ENCODE data around the gene GALNT1.

The GALNT1 gene

DNA sequence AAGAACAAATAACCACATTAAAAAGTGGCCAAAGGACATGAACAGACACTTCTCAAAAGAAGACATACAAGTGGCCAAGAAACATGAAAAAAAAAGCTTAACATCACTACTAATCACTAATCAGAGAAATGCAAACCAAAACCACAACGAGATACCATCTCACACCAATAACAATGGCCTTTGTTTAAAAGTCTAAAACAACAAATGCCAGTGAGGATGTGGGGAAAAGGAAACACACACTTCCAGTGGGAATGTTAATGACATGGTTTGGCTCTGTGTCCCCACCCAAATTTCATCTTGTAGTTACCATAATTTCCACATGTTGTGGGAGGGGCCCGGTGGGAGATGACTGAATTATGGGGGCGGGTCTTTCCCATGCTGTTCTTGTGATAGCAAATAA, 147.1 kb downstream of the GALNT1 start:
- no peak for DNase-seq

DNA sequence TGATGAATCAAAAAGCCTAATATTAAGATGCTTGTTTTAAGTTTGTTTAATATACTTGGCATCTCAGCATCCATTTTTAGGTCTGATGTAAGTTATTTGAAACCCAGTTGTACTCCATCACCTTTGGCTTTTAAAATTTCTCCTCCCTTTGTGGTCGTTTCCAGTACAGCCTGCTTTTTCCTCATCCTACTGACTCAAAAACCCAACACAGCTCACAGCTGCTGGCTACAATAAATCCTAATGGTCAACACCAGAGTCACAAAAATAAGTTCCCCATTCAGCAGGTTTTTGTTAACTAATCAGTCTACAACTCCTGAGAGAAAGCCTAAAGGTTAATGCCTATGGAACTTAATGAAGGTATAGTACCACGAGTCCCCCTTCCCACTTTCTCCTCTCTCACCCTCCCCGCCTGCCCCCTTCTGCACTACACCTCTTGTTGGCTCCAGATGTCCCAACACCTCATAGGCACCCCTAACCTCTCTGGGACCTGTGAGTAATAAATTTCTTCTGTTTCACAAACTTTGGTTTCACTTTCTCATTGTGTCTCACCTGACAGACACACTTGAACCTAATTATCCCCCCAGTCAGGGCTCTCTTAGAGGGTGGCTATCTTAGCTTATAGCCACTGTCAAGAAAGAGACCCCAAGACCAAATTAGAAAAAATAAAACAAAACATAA, 148.6 kb downstream of the GALNT1 start:
- no peak for DNase-seq

DNA sequence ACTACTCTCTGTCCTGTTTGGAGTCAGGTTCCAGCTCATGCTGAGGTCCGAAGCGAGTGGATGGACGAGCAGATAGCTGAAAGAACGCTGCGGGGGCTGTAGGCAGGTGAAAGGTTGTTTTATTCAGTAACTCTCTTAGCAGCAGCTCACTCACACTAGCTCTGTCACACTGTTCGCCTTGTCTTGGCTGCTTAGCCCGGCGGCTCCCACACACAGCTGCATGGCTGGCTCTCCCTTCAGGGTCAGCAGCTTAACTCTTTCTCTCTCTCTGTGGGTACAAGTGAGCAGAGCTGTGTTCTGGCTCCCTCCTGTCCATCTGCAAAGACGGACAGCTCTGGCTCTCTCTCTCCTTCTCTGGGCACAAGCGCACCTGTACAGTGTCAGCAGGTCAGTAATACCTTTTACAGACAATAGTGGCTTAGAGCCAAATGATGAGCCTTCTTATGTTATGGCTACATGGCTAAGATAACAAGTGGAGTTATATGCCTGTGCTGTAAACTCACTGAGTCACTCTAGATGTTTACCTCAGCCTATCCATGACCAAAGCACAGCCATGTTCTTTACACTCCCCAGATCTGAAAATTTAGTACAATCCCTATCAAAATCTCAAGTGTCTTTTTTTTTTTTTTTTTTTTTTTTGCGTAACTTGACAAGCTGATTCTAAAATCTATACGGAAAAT, 149.3 kb downstream of the GALNT1 start:
- DNase-seq: no peak

DNA sequence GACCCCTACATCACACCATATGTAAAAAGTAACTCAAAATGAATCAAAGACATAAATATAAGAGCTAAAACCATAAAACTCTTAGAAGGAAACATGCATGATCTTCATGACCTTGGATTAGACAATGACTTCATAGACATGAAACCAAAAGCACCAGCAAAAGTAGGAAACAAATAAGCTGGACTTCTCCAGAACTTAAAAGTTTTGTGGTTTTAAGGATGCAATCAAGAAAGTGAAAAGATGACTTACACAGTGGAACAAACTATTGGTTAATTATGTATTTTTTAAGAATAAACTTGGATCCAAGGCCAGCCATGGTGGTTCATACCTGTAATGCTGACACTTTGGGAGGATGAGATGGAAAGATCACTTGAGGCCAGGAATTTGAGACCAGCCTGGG, 150.2 kb downstream of the GALNT1 start:
- DNase-seq: no peak

DNA sequence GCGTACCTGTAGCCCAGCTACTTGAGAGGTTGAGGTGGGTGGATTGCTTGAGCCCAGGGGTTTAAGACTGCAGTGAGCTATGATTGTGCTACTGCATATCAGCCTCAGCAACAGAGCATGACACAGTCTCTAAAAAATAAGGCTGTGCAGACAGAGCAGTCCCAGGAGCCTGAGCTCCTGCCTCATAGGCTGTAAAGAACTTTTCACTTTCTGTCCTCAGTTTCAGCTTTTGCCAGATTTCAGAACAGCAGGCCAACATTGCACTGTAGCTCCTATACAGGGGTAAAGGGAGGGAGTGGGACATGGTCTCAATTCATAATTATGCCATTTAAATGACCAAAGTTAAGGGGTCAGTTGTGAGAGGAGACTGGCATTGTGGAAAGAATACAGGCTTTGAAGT, 150.6 kb downstream of the GALNT1 start:
- no peak for DNase-seq

DNA sequence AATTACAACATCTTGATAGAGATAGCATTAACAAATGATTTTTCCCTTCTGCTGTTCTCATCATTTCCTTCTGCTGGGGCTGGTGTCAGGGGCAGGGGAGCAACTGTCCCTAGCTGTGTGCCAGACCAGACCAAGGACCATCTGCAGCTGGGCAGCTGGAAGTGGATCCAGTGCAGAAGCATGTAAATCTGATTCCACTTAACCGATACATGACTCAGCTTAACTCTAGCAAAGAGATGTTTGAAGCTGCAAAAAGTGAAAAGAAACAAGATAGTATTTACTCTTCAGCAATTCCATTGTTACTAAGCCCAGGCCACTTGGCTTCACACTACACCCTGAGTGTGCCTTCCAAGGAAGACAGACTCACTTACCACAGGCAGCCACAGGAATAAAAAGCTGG, 151.1 kb downstream of the GALNT1 start:
- no peak for DNase-seq

DNA sequence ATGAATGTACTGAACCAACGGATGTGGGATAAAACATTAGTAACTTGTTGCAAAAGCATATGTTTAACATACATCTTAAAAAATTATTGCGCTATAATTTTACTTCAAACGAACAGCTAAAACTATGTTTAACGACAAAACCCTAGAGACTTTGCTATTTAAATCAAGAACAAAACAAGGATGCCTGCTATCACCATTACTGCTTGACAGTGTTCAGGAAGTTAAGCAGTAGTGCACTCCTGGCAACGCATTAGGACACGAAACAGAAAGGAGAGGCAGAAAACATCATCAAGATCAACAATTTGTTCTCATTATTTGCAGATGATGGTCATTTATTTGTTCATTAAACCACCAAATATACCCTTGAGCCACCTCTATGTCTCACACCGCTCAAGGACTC, 151.9 kb downstream of the GALNT1 start:
- DNase-seq: no peak

DNA sequence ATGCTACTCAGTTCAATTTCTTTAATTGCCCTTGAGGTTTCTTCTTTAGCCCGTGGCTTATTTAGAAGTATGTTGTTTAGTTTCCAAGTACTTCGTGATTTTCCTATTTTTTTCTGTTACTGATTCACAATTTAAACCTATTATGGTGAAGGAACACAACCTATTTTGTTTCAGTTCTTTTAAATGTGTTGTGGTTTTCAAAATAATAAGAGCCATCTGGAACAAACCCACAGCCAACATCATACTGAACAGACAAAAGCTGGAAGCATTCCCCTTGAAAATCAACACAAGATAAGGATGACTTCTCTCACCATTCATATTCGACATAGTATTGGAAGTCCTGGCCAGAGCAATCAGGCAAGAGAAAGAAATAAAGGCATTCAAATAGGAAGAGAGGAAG, 155.2 kb downstream of the GALNT1 start:
- no peak for DNase-seq

DNA sequence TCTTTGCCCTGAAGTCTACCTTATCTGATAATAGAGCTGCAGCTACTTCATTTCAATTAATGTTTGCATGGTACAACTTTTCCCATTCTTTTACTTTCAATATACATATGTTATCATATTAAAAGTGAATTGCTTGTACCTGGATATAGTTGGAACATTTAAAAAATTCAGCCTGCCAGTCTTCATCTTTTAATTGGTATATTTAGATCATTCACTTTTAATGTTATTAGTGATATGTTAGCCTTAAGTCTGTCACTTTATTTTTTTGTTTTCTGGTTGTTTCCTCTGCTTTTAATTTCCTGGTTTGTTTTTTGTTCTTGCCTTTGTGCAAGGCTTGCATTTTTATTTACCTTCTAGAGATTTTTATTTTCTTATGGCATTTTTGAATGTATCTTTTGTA, 158.2 kb downstream of the GALNT1 start:
- no peak for DNase-seq

DNA sequence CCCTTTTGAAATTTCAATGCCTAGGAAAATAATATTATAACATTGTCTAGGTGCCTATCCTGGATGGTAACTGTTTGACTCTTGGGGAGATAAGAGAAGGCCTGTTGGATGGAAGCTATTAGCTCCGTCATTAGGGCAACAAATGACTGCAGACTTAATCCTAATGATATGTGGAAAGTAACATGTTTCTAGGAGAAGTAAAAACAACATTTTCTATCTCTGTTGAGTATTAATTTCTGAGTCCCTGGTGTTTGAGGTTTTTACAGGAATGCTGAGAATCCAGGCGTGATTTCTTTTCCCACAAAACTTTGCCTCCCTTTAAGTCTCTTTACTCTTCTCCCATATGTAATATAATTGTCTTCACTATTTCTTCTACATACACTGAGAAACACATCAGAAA, 159.1 kb downstream of the GALNT1 start:
- no peak for DNase-seq

DNA sequence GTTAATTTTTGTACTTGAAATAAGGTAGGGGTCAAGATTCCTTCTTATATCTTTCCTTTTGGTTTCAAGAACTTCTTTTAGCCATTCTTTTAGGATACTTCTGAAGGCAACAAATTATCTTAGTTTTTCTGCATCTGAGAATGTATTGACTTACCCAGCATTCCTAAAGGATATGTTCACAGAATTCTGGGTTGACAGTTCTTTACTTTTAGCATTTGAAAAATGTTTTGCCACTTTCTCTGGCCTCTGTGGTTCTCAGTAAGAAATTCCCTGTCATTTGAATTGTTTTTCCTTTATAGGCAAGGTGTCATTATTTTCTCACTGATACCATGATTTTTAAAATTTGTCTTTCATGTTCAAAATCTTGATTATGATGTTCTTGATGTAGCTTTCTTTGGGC, 162.4 kb downstream of the GALNT1 start:
- no peak for DNase-seq

DNA sequence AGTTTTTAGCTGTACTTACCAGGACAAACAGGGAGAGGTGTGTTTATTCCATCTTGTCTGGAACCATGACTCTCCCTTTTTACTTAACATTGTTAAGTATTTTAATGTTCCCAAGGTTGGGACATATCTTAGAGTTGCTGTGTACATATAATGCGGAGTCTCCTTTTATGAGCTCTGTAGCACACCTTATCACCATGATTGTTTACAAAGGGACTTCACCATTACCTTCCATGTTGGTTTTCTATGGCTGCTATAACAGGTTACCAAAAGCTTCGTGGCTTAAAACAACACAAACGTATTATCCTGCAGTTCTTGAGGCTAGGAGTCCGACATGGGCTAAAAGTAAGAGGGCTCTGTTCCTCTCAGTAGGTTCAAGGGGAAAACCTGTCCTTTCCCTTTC, 164.3 kb downstream of the GALNT1 start:
- no peak for DNase-seq

DNA sequence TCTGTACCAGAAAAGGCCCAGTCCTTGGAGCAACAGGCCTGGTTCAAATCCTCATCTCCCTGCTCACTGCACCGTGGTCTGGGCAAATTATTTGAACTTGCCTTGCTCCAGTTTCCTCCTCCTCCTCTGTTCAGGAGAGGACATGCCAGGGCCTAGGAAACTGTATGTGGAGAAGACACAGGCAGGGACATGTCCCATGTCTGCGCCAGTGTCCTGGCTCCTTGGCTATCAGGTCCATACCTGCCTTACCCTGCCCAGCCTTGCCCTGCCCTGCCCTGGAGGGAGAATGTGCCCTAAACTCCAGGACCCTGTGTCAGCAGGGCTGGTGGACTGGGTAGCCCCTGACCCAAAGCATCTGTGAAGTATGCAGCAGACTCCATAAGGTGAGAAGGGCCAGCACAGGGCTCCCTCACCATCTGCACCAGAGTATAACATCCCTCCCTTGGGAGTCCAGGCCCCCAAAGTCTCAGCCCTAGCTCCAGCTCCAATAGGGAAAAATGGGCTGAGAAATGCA, 165.3 kb downstream of the GALNT1 start:
- no peak for DNase-seq

DNA sequence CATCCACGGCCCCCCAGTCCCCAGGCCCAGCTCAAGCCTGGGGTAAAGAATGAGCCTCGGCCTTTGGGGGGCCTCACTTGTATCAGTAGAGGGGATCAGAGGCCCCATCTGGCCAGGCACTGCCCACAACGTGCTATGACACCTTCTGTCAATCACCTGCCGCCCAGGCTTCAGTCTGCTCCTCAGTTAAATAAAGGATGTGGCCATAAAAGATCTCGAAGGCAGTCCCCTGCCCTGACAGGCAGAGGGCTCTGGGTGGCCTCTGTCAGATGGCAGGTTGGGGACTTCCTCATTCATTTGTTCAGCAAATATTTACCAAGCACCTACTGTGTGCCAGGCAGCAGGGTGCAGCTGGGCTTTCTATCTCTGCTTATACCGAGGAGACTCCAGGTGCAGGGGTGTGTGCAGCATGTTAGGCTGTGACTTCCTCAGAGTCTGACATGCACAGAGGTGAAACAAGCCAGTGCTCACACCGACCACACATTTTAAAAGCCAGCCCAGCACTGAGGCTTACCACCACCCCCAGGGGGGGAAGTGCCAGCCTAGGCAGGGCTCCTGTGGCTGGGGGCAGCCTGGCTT, 166.4 kb downstream of the GALNT1 start:
- DNase-seq: no peak

DNA sequence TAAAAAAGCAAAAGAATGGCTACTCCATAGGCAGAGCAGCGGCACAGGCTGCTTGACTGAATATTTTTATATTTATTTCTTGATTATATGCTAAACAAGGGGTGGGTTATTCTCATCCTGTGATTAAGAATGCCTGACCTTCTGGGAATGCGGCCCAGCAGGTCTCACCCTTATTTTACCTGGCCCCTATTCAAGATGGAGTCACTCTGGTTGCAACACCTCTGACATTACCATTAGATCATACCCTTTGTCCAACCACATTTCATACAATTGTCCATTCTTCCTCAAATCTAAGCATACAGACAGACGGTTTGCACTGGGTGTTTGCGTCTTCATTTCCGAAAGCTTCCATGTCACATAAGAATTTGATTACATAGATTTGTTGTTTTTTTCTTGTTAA, 168.2 kb downstream of the GALNT1 start:
- DNase-seq: no peak

DNA sequence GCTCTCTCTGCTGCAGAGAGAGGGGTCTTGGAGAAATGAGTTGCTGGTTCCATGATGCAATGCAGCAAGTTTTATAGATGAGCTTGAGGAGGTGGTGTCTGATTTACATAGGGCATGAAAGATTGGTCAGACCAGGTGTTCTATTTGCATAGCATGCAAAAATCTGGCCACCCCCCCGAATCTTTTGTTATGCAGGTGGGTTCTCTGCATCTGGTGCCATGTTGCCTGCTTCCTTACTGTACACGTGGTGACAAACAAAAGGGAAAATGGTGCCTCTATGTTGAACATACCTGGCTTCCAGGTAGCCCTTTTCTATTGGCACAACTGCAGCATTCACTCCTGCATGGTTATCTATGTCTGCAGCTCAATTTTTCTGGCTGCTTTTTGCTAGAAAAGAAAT, 169.4 kb downstream of the GALNT1 start:
- no peak for DNase-seq

DNA sequence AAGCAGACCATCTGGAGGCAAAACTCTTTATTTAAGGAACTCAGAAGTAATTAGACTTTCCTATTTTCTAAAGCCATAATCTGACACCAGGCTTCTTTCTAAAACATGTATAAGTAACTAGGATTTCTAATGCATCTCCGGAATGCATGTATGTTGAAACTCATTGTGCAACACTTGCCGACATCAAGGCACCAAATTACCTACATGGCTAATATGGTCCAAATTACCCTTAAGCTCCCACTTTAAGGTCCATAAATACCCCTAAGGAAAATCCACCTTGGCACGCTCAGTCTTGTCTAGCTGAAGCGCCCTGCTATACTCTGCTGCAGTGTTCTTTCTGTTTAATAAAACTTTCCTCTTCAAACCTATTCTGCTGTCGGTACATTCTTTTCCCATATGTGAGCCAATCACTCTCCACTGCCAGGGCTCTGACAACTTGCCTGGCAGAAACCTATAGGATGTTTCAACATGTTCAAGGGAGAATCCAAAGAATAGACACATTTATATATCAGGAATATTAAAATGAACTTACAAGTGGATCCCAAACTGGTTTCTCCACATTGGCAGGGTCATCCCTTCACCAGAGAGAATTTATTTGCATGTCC, 171.9 kb downstream of the GALNT1 start:
- no peak for DNase-seq

DNA sequence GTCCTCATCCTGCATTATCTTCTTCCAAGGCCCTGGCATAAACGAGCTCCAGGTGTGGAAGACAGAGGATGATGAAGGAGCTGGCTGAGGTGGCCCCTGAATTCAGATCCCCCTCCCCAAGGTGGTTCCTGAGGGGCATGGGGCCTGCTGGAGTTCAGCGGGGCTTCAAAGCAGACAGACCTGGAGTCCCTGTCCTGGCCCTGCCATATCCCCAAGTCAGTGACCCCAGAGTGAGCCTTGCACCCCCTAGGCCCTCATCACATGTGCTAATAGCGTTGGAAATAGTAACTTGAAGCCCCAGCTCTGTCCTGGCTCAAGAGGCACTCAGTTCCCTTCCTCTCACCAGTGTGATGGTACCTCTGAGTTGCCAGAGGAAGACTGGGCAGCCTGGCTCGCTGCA, 172.9 kb downstream of the GALNT1 start:
- DNase-seq: no peak

DNA sequence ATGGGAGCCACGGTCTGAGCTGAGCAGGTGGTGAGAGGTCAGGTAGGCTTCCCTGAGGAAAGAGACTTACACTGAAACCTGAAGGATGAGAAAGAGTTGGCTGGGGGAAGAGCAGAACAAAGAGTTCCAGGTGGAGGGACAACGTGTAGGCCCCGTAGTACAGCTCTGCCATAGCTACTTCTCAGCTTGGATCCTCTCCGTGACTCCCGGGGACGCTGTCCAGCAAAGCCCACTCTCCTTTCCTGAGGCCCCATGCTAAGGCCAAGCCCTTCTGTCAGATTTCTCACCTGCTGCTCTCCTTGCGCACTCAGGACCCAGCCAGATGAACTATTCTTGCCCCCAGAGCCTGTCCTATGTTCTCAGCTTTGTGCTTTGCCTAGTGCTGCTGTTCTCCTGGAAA, 173.8 kb downstream of the GALNT1 start:
- DNase-seq: no peak

DNA sequence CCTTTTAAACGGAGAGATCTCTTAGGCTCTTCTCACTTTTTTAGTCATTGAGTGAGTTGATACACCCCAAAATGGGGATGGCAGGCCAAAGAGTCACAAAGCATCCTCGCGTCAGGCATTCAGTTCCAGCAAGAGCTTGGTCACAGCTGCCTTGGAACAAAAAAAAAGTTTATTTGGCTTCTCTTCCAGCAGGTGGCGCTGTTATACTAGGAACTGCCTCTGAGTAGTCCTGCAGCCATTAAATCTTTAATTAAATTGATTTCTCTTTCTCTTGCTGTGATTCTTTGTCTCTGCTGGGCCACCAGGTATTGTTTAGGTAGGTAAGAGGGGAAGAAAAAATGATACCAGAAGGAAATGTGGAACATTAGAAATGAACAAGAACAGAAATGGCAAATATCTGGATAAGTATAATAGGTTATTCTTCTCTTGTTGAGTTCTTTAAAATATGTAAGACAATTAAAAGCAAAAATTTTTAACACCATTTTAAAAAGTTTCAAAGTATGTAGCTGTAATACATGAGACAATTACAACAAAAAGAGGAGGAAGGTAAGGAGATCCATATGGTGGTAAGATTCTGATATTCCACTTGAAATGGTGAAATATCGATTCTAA, 175.1 kb downstream of the GALNT1 start:
- DNase-seq: peak; percentile 62

Measured in NCI-H2107 (cell line).